Activated T-cell treated with anti-CD3 and anti-CD28 coated beads, Interleukin-2, amount 50 U/mL, for 4 hours (primary cell): Measurements from ENCODE around the gene TBC1D21. TPM values are rescaled to one million over a fixed set of nuclear protein-coding genes. Genes with fewer than 3 reads are reported as not detected.
A peak's percentile ranks its signal among the peaks of the same experiment; 100 is the strongest.

ENCODE experiments used
- ATAC-seq, 2 donors: fragments of 200-7000 bp; cut with Tn5 transposase; one replicate each; pipeline ENCODE4 v1.10.0; 2021
- DNase-seq: peaks from one replicate; pipeline ENCODE4 v3.0.0-alpha.2; 2020
- H3K27me3 Mint-ChIP-seq: one replicate; pipeline ENCODE4 v1.8.0; 2021; ENCODE audit warnings: low read depth, mixed read lengths
- H3K36me3 Mint-ChIP-seq: one replicate; pipeline ENCODE4 v1.8.0; 2022; ENCODE audit warnings: mixed read lengths; ENCODE audit not compliant: insufficient read depth
- H3K4me1 Mint-ChIP-seq: one replicate; pipeline ENCODE4 v1.8.0; 2021; ENCODE audit warnings: low read depth, mixed read lengths
- H3K4me3 Mint-ChIP-seq: one replicate; pipeline ENCODE4 v1.8.0; 2021; ENCODE audit warnings: mild to moderate bottlenecking, moderate library complexity, mixed read lengths
- H3K9me3 Mint-ChIP-seq: one replicate; pipeline ENCODE4 v1.8.0; 2021; ENCODE audit warnings: mixed read lengths
- total RNA-seq, 3 donors: library from RNA; stranded (reverse); gene quantifications; one replicate each; pipeline ENCODE4 v1.2.1, GENCODE V29; 2021

Gene TBC1D21
- total RNA-seq, 3 donors from 2014 or later = not detected

GRCh38 chr15:73850228-73850627 lies 23.1 kb upstream of the TBC1D21 start:
- H3K4me3 Mint-ChIP-seq = no peak overlapping the region
- no peak for DNase-seq
- H3K9me3 Mint-ChIP-seq = no peaks in the 10 kb centered on the region

GRCh38 chr15:73851689-73852088 lies 21.7 kb upstream of the TBC1D21 start:
- ATAC-seq (no peak), DNase-seq (no peak)
- peaks cover 52% of the 10 kb centered on the region for H3K27me3 Mint-ChIP-seq
- no peak overlapping the region for H3K4me3 Mint-ChIP-seq
- H3K9me3 Mint-ChIP-seq = no peaks in the 10 kb centered on the region
- no peaks in the 10 kb centered on the region for H3K36me3 Mint-ChIP-seq
- no peaks in the 10 kb centered on the region for H3K4me1 Mint-ChIP-seq

More at GRCh38 chr15:73850228-73850627, 23.1 kb upstream of the TBC1D21 start:
- Mint-ChIP-seq H3K27me3 (peaks cover 46% of the 10 kb centered on the region), H3K4me1 (no peaks in the 10 kb centered on the region), H3K36me3 (no peaks in the 10 kb centered on the region)
- ATAC-seq = no peak

GRCh38 chr15:73852507-73852906 lies 20.9 kb upstream of the TBC1D21 start:
- DNase-seq = no peak
- Mint-ChIP-seq H3K4me1 (no peaks in the 10 kb centered on the region), H3K27me3 (peaks cover 59% of the 10 kb centered on the region), H3K36me3 (no peaks in the 10 kb centered on the region), H3K4me3 (no peak overlapping the region), H3K9me3 (no peaks in the 10 kb centered on the region)
- no peak for ATAC-seq

GRCh38 chr15:73854265-73854664 lies 19.1 kb upstream of the TBC1D21 start:
- no peak for DNase-seq
- H3K27me3 Mint-ChIP-seq = peaks cover 60% of the 10 kb centered on the region
- no peaks in the 10 kb centered on the region for H3K36me3 Mint-ChIP-seq
- no peak for ATAC-seq
- no peaks in the 10 kb centered on the region for H3K4me1 Mint-ChIP-seq
- no peak overlapping the region for H3K4me3 Mint-ChIP-seq
- H3K9me3 Mint-ChIP-seq = no peaks in the 10 kb centered on the region

GRCh38 chr15:73856458-73857192 lies 16.7 kb upstream of the TBC1D21 start:
- Mint-ChIP-seq H3K9me3 (no peaks in the 10 kb centered on the region), H3K27me3 (peaks cover 56% of the 10 kb centered on the region), H3K36me3 (no peaks in the 10 kb centered on the region), H3K4me1 (no peaks in the 10 kb centered on the region), H3K4me3 (no peak overlapping the region)
- no peak for DNase-seq
- no peak for ATAC-seq

GRCh38 chr15:73857193-73857920 lies 16.0 kb upstream of the TBC1D21 start:
- DNase-seq = no peak
- no peaks in the 10 kb centered on the region for H3K4me1 Mint-ChIP-seq
- no peaks in the 10 kb centered on the region for H3K36me3 Mint-ChIP-seq
- no peak for ATAC-seq
- no peaks in the 10 kb centered on the region for H3K9me3 Mint-ChIP-seq
- H3K4me3 Mint-ChIP-seq = no peak overlapping the region
- peaks cover 58% of the 10 kb centered on the region for H3K27me3 Mint-ChIP-seq

GRCh38 chr15:73858062-73858461 lies 15.3 kb upstream of the TBC1D21 start:
- no peaks in the 10 kb centered on the region for H3K36me3 Mint-ChIP-seq
- ATAC-seq (no peak), DNase-seq (no peak)
- H3K27me3 Mint-ChIP-seq = peaks cover 52% of the 10 kb centered on the region
- no peak overlapping the region for H3K4me3 Mint-ChIP-seq
- H3K9me3 Mint-ChIP-seq = no peaks in the 10 kb centered on the region
- H3K4me1 Mint-ChIP-seq = no peaks in the 10 kb centered on the region

- Mint-ChIP-seq H3K4me3 (no peak overlapping the region), H3K4me1 (peaks cover 11% of the 10 kb centered on the region), H3K9me3 (no peaks in the 10 kb centered on the region), H3K27me3 (peaks cover 25% of the 10 kb centered on the region), H3K36me3 (no peaks in the 10 kb centered on the region)
- ATAC-seq (no peak), DNase-seq (no peak)
Observed at GRCh38 chr15:73862276-73862675, 11.1 kb upstream of the TBC1D21 start.

- peaks cover 11% of the 10 kb centered on the region for H3K4me1 Mint-ChIP-seq
- DNase-seq = no peak
- no peaks in the 10 kb centered on the region for H3K36me3 Mint-ChIP-seq
Observed at GRCh38 chr15:73865379-73865778, 8.0 kb upstream of the TBC1D21 start.

GRCh38 chr15:73865904-73866303 lies 7.5 kb upstream of the TBC1D21 start:
- H3K4me1 Mint-ChIP-seq = peaks cover 11% of the 10 kb centered on the region
- DNase-seq (no peak), ATAC-seq (peak in 1 of 2 donors; percentile 27)
- no peaks in the 10 kb centered on the region for H3K36me3 Mint-ChIP-seq
- peaks cover 19% of the 10 kb centered on the region for H3K27me3 Mint-ChIP-seq
- no peaks in the 10 kb centered on the region for H3K9me3 Mint-ChIP-seq
- H3K4me3 Mint-ChIP-seq = no peak overlapping the region

More at GRCh38 chr15:73865379-73865778, 8.0 kb upstream of the TBC1D21 start:
- no peak for ATAC-seq
- Mint-ChIP-seq H3K4me3 (no peak overlapping the region), H3K9me3 (no peaks in the 10 kb centered on the region), H3K27me3 (peaks cover 18% of the 10 kb centered on the region)

- Mint-ChIP-seq H3K9me3 (no peaks in the 10 kb centered on the region), H3K27me3 (peaks cover 20% of the 10 kb centered on the region)
Observed at GRCh38 chr15:73866481-73866880, 6.9 kb upstream of the TBC1D21 start.

GRCh38 chr15:73866881-73867410 lies 6.4 kb upstream of the TBC1D21 start:
- H3K4me3 Mint-ChIP-seq = no peak overlapping the region
- no peaks in the 10 kb centered on the region for H3K36me3 Mint-ChIP-seq
- H3K9me3 Mint-ChIP-seq = no peaks in the 10 kb centered on the region
- H3K27me3 Mint-ChIP-seq = peaks cover 17% of the 10 kb centered on the region
- H3K4me1 Mint-ChIP-seq = peaks cover 11% of the 10 kb centered on the region
- DNase-seq (no peak), ATAC-seq (no peak)

More at GRCh38 chr15:73866481-73866880, 6.9 kb upstream of the TBC1D21 start:
- peaks cover 11% of the 10 kb centered on the region for H3K4me1 Mint-ChIP-seq
- H3K4me3 Mint-ChIP-seq = no peak overlapping the region
- DNase-seq (no peak), ATAC-seq (no peak)
- no peaks in the 10 kb centered on the region for H3K36me3 Mint-ChIP-seq

GRCh38 chr15:73867426-73867825 lies 5.9 kb upstream of the TBC1D21 start:
- H3K4me3 Mint-ChIP-seq = no peak overlapping the region
- no peak for DNase-seq
- no peaks in the 10 kb centered on the region for H3K36me3 Mint-ChIP-seq
- H3K4me1 Mint-ChIP-seq = peaks cover 11% of the 10 kb centered on the region
- no peak for ATAC-seq
- peaks cover 15% of the 10 kb centered on the region for H3K27me3 Mint-ChIP-seq
- H3K9me3 Mint-ChIP-seq = no peaks in the 10 kb centered on the region

- H3K4me3 Mint-ChIP-seq = no peak overlapping the region
Observed at GRCh38 chr15:73867956-73868355, 5.4 kb upstream of the TBC1D21 start.

More at GRCh38 chr15:73867956-73868355, 5.4 kb upstream of the TBC1D21 start:
- ATAC-seq (no peak), DNase-seq (no peak)
- H3K36me3 Mint-ChIP-seq = no peaks in the 10 kb centered on the region
- peaks cover 11% of the 10 kb centered on the region for H3K4me1 Mint-ChIP-seq
- peaks cover 20% of the 10 kb centered on the region for H3K27me3 Mint-ChIP-seq
- no peaks in the 10 kb centered on the region for H3K9me3 Mint-ChIP-seq
